GM10266 (cell line): ENCODE data around the gene VWA2.

Experiments
- DNase-seq: peaks from one replicate; pipeline ENCODE4 v3.0.0; 2012; ENCODE audit errors: extremely low spot score
- TF ChIP-seq, protein P1 (sequence below): IDR thresholded peaks from 2 replicates; pipeline ENCODE4 v1.5.1; 2012; ENCODE audit warnings: mild to moderate bottlenecking, low read depth; ENCODE audit not compliant: control insufficient read depth, insufficient read depth; ENCODE audit errors: missing control alignments

The VWA2 gene

DNA sequence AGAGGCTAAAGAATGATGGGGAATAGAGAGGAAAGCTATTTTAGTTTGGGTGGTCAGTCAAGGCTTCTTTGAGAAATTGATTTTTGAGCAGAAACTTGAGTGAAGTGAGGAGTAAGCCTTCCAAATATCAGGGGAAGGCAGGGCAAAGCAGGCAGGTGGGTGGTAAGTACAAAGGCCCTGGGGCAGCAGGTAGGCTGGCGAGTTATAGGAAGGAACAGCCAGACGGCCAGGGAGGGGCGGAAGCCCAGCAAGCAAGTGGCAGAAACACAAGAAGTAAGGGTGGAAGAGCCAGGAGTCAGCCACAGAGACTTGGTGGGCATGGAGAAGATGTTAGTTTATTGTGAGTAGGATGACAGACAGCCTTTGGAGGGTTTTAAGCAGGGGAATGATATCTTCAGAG lies 34.9 kb downstream of the VWA2 start:
- TF ChIP-seq, protein P1, sequence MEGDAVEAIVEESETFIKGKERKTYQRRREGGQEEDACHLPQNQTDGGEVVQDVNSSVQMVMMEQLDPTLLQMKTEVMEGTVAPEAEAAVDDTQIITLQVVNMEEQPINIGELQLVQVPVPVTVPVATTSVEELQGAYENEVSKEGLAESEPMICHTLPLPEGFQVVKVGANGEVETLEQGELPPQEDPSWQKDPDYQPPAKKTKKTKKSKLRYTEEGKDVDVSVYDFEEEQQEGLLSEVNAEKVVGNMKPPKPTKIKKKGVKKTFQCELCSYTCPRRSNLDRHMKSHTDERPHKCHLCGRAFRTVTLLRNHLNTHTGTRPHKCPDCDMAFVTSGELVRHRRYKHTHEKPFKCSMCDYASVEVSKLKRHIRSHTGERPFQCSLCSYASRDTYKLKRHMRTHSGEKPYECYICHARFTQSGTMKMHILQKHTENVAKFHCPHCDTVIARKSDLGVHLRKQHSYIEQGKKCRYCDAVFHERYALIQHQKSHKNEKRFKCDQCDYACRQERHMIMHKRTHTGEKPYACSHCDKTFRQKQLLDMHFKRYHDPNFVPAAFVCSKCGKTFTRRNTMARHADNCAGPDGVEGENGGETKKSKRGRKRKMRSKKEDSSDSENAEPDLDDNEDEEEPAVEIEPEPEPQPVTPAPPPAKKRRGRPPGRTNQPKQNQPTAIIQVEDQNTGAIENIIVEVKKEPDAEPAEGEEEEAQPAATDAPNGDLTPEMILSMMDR, result no peak
- DNase-seq, result no peak

DNA sequence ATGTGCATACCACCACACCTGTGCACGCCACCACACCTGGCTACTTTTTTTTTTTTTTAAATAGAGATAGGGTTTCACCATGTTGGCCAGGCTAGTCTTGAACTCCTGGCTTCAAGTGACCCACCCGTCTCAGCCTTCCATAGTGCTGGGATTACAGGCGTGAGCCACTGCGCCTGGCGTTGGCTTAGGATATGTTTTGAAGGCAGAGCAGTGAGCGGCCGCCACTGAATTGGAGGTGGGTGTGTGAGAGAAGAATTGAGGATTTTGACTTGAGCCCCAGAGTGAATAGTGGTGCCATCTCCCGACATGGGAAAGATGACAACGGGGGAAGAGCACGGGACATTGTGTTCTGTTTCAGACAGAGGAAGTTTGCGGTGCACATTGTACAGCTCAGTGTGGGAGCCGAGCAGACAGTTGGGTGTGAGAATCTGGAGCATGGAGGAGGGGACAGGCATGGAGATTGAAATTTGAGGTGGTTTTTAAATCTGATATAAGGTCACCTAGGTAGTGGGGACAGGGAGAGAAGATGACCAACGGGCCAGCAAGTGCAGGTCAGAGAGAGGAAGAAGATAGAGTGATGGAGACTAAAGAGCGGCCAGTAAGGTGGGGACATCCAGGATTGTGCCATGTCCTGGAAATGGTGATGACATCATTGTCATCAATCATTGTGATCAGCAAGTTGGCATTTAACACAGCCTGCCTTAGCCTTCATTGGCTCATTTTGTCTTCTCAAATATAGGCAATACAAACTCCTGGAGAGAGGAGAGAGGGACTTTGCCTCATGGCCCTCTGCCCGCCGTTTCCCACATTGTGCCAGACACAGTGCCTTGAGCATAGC lies 35.8 kb downstream of the VWA2 start:
- DNase-seq, result no peak

DNA sequence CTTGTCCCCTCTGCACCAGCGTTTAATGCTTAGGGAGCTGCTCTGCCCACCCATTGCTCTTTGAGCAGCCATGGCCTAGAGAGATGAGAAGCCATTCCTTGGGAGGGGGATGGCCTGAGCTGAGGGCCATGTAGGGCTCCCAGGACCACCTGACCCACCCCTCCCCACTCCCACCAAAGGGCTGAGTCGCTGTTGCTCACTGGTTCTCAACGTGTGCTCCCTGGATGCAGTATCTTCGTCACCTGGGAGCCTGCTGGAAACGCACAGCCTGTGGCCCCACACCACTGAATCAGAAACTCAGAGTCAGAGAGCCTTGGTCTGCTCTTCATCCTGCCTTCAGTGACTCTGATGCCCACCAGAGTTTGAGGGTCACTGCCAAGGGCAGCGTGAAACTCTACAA lies 37.0 kb downstream of the VWA2 start:
- no peak for DNase-seq
- TF ChIP-seq, protein P1, result no peak

More for the DNA sequence above, 35.8 kb downstream of the VWA2 start:
- TF ChIP-seq, protein P1, result no peak

DNA sequence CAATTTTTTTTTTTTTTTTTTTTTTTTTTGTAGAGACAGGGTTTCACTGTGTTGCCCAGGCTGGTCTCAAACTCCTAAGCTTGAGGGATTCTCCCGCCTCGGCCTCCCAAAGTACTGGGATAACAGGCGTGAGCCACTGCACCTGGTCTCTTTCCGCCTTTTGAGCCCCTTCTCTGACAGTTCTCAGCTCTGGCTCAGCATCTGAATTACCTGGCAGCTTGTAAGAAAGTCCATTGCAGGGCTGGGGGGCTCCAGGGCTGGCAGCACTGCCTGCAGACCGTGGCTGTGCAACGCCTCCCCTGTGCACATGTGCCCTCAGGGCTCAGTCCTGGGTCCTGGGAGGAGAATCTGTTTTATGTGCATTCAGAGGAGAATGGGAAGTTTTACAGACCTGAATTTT lies 37.6 kb downstream of the VWA2 start:
- TF ChIP-seq, protein P1, result no peak
- no peak for DNase-seq

DNA sequence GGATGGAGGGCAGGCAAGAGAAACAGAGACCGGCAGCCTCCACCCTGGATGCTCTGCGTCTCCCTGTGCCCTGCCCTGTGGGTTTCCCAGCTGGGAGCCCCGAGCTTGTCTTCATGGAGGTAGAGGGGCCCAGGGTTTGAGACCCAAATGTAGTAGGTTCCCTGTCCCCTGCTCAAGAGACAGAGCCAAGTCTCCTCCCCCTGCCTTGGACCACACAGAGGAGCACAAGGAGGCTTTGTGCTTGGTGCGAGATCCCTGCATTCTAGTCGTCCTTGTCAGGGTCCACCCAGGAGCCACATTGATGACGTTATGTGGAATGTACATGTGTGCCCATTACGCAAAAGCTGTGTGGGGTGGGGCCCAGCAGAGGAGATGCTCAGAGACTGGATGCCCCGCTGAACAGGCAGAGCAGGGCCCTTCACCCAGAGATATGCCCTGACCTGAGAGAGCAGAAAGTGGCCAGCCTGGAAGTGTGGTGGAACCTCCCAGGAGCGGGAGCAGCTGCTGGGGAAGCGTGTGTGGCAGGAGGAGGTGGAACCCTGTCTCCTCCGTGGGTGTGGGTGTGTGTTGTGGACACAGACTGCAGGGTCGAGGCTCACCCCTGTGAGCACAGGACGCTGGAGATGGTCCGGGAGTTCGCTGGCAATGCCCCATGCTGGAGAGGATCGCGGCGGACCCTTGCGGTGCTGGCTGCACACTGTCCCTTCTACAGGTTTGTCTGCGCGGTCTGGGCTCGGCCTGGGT lies 39.3 kb downstream of the VWA2 start:
- DNase-seq, result no peak
- TF ChIP-seq, protein P1, result no peak

DNA sequence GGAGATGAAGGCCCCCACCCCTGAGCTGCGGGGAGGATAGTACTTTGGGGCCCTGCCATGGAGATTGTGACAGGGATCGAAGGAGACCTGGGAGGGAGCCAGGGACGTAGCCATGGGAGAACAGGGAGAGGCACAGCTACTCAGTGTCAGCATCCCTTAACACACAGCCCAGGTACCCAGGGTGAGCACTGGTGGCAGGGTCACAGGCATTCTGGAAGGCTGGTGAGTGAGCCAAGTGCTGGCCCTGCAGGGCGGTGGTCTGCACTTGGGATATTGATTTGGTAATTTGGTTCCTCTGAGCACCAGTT lies 39.8 kb downstream of the VWA2 start:
- TF ChIP-seq, protein P1, result no peak
- DNase-seq, result no peak

DNA sequence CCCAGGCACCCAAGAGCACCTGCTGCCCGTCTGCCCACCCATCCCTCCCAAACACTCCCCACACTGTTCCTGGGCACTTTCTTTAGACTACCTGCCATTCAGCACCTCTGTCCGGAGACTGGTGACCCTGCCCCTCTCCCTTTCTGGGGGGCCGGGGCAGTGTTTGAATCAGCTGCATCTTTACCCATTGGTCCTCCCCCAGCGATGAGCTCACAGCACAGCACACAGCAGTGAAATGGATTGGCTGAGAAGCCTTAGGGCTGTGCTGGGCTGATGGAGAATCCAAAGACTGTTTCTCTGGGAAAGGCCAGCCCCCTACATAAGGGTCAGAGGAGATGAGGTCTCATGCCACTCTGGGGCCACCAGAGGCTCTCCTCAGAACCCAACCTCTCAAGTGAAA lies 40.2 kb downstream of the VWA2 start:
- TF ChIP-seq, protein P1, result no peak
- no peak for DNase-seq
